Measurements from ENCODE around the gene THAP7. TPM values are rescaled to one million over a fixed set of nuclear protein-coding genes. Genes with fewer than 3 reads are reported as not detected.

THAP7 gene
- total RNA-seq, 1 donor from 2014 or later, result 17.6 TPM

Other genes starting within 250 kb of the THAP7 start
- 5.1 TPM for gene SERPIND1, start 228.0 kb downstream of the THAP7 start, total RNA-seq (ENCODE audit: insufficient read depth, low replicate concordance)
- 21.2 TPM for gene PI4KA, start 143.3 kb downstream of the THAP7 start, total RNA-seq (ENCODE audit: insufficient read depth, low replicate concordance)
- gene SNAP29, start 143.1 kb downstream of the THAP7 start, total RNA-seq (ENCODE audit: insufficient read depth, low replicate concordance), result 5.1 TPM
- 37.1 TPM for gene CRKL, start 84.7 kb downstream of the THAP7 start, total RNA-seq (ENCODE audit: insufficient read depth, low replicate concordance)
- not detected for gene AIFM3, start 34.9 kb downstream of the THAP7 start, total RNA-seq (ENCODE audit: insufficient read depth, low replicate concordance)
- 52.7 TPM for gene LZTR1, start 19.8 kb downstream of the THAP7 start, total RNA-seq (ENCODE audit: insufficient read depth, low replicate concordance)
- gene P2RX6, start 13.0 kb upstream of the THAP7 start, total RNA-seq (ENCODE audit: insufficient read depth, low replicate concordance), result 3.4 TPM
- not detected for gene SLC7A4, start 30.4 kb upstream of the THAP7 start, total RNA-seq (ENCODE audit: insufficient read depth, low replicate concordance)
- gene LRRC74B, start 43.8 kb upstream of the THAP7 start, total RNA-seq (ENCODE audit: insufficient read depth, low replicate concordance), result 0.24 TPM

Measured in umbilical cord (tissue), 1 donor.